GM18951 (cell line): ENCODE data around the gene PLB1.

Experiments
- POLR2A ChIP-seq: IDR thresholded peaks from 4 replicates; pipeline ENCODE4 v1.6.1; 2011; ENCODE audit warnings: mild to moderate bottlenecking; ENCODE audit not compliant: insufficient read length, insufficient read depth; ENCODE audit errors: extremely low read depth
- in situ Hi-C: fragments of 300-500 bp; cut with MboI; formaldehyde crosslinking; loops from one replicate; pipeline ENCODE4 v1.12.0; 2022; ENCODE audit warnings: low sequenced_read_pairs, mixed read lengths, inconsistent platforms; ENCODE audit not compliant: unreplicated experiment

PLB1 gene

GRCh38 chr2:28668106-28668814, 172.4 kb downstream of the PLB1 start:
- no peak for TF ChIP-seq POLR2A
- in situ Hi-C loops = no loop called here

- TF ChIP-seq POLR2A = no peak
- in situ Hi-C loops = no loop called here
These were observed 173.0 kb downstream of the PLB1 start for GRCh38 chr2:28668880-28669279.

GRCh38 chr2:28670856-28671255, 175.0 kb downstream of the PLB1 start:
- no peak for TF ChIP-seq POLR2A
- in situ Hi-C loops = no loop called here

DNA sequence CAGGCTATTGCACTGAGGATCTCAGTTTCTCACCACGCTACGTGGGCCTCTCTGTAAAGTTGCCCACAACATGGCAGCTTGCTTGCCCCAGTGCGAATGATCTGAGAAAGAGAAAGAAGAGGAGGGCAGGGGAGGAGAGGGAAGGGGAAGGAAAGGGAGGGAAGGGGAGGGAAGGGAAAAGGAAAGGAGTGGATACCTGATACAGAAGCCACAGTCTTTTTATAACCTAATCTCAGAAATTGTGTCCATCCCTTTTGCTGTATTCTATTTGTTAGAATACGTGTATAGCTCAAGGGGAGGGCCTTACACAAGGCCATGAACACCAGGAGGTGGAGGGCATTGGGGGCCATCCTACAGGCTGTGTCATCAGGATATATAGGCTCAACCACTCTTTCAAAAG, 177.5 kb downstream of the PLB1 start:
- in situ Hi-C loops = no loop called here
- no peak for TF ChIP-seq POLR2A

DNA sequence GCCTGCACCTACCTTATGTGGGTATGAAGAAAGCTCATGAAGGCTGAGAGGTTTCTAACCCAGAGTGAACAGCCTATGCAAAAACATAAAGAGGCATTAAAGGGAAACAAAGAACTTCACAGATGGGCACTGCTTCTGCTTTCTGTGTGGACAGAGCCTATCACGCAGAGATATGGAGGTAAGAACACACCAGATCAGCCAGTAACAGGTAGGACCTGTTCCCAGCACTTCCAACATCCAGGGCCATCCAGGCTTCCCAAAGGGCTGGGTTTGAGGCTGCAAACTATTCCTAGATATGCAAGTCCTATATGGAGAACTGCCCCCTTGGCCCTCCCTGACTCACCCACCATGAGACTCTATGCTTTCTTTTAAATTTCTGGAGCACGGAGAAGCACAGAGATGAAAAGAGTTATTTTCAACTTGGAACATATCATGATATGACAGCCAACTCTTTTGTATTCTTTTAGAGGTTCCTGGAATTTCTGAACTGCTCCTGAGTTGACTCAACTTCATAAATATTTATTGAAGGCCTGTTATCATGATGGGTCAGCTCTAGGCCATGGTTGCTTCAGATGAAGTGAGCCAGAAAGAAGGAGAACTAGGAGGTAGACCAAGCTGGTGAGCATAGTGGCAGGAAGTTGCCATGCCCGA, 178.3 kb downstream of the PLB1 start:
- in situ Hi-C loops = no loop called here
- no peak for TF ChIP-seq POLR2A

- in situ Hi-C loops = no loop called here
- TF ChIP-seq POLR2A = no peak
These were observed 178.8 kb downstream of the PLB1 start for GRCh38 chr2:28674713-28675068.

- TF ChIP-seq POLR2A = no peak
- in situ Hi-C loops = no loop called here
These were observed 180.4 kb downstream of the PLB1 start for GRCh38 chr2:28676152-28676835.

- no peak for TF ChIP-seq POLR2A
- in situ Hi-C loops = no loop called here
These were observed 182.5 kb downstream of the PLB1 start for GRCh38 chr2:28678175-28678855.

DNA sequence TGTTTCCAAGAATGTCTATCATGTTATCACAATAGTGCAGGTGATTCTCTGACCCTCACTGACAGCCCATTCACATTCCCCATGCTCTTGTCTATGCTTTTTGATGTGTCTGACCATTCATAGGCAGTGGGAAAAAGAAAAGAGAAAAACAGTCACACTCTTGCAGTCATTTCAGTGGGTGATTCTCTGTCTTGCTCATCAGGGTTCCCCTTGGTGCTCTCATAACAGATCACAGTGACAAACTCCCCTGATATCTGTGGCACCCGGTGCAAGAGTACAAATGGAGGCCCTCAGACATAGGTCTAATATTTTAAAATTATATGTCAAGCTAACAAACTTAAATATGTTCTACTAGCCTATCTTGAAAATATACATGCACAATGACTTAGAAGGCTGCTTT, 183.1 kb downstream of the PLB1 start:
- in situ Hi-C loops = no loop called here
- TF ChIP-seq POLR2A = no peak

- in situ Hi-C loops = no loop called here
- TF ChIP-seq POLR2A = no peak
These were observed 184.8 kb downstream of the PLB1 start for GRCh38 chr2:28680657-28681056.

GRCh38 chr2:28681158-28681571, 185.3 kb downstream of the PLB1 start:
- in situ Hi-C loops = no loop called here
- TF ChIP-seq POLR2A = no peak

- in situ Hi-C loops = no loop called here
- no peak for TF ChIP-seq POLR2A
These were observed 185.7 kb downstream of the PLB1 start for GRCh38 chr2:28681606-28682005.

- no peak for TF ChIP-seq POLR2A
- in situ Hi-C loops = no loop called here
These were observed 187.3 kb downstream of the PLB1 start for GRCh38 chr2:28683100-28683706.

GRCh38 chr2:28684142-28684858, 188.4 kb downstream of the PLB1 start:
- in situ Hi-C loops = no loop called here
- TF ChIP-seq POLR2A = no peak
